ENCODE measurements around the gene RP2. TPM values are rescaled to one million over a fixed set of nuclear protein-coding genes. Genes with fewer than 3 reads are reported as not detected.

Gene RP2
- total and polyA plus RNA-seq, 2 of the 8 experiments (the other 6 are each of a cell fraction or from before 2014, with no cell fraction given), result 2.2 to 6.9 TPM

- TF ChIP-seq FOSL1 (IDR thresholded peaks at IDR 0.05; ENCODE audit: insufficient read depth, low read depth, low read length) (no peak), RNF2 (IDR thresholded peaks at IDR 0.05; ENCODE audit: borderline replicate concordance, low read depth, low read length, missing control alignments, poor library complexity, severe bottlenecking) (no peak), ZNF274 (IDR thresholded peaks at IDR 0.05; ENCODE audit: borderline replicate concordance, extremely low read depth, low read length) (no peak), HDAC2 (IDR thresholded peaks at IDR 0.05; ENCODE audit: borderline replicate concordance in 1 of 2, low read depth in 2 of 2, low read length in 2 of 2) (no peak), TAF1 (IDR thresholded peaks at IDR 0.05; ENCODE audit: low read depth, low read length) (no peak), BRCA1 (IDR thresholded peaks at IDR 0.05; ENCODE audit: low read depth, low read length) (no peak), YY1 (IDR thresholded peaks at IDR 0.05; ENCODE audit: low read depth, low read length) (no peak)
Measured at GRCh38 chrX:46912098-46912602, 75.3 kb downstream of the RP2 start, which contains the start of gene JADE3 (continued).
